CD4-positive, CD25-positive, alpha-beta regulatory T cell (primary cell): ENCODE measurements around the gene FAM53B. TPM values are rescaled to one million over a fixed set of nuclear protein-coding genes. Genes with fewer than 3 reads are reported as not detected.

Experiments
- ATAC-seq, 2 donors: fragments of 150-1000 bp; cut with Tn5 transposase; one replicate each; pipeline ENCODE4 v1.10.0; 2021; ENCODE audit warnings: low read depth in 2 of 2, moderate number of reproducible peaks in 2 of 2, moderate library complexity in 1 of 2
- DNase-seq, 3 donors: peaks; one replicate each; pipeline versions ENCODE4 v3.0.0 to v3.0.0-alpha.2; 2012 to 2022; ENCODE audit warnings: mixed read lengths in 1 of 3
- H3K27ac ChIP-seq: one replicate; pipeline ENCODE4 v1.7.0; 2013; ENCODE audit warnings: mild to moderate bottlenecking, low read length; ENCODE audit not compliant: insufficient read depth, poor library complexity, severe bottlenecking
- H3K27me3 ChIP-seq: one replicate; pipeline ENCODE4 v1.7.0; 2013; ENCODE audit warnings: low read length; ENCODE audit not compliant: control insufficient read depth, insufficient read depth
- H3K36me3 ChIP-seq: one replicate; pipeline ENCODE4 v1.7.0; 2013; ENCODE audit warnings: mild to moderate bottlenecking, low read length, moderate library complexity; ENCODE audit not compliant: control insufficient read depth, insufficient read depth
- H3K4me1 ChIP-seq: 2 replicates; pipeline ENCODE4 v1.7.0; 2013; ENCODE audit warnings: mild to moderate bottlenecking, low read length; ENCODE audit not compliant: insufficient read depth, control insufficient read depth, poor library complexity, severe bottlenecking
- H3K4me3 ChIP-seq: one replicate; pipeline ENCODE4 v1.7.0; 2013; ENCODE audit warnings: low read depth, mild to moderate bottlenecking, low read length, moderate library complexity
- H3K9me3 ChIP-seq, 2 experiments: 1 replicate in 1 of 2; 2 replicates in 1 of 2; pipeline ENCODE4 v1.7.0; 2013; ENCODE audit warnings: low read length in 2 of 2, mild to moderate bottlenecking in 1 of 2, moderate library complexity in 1 of 2; ENCODE audit not compliant: control insufficient read depth in 2 of 2
- H3K27ac Mint-ChIP-seq, 3 donors: one replicate each; pipeline ENCODE4 v1.8.0; 2020 to 2022; ENCODE audit warnings: mild to moderate bottlenecking in 3 of 3, mixed read lengths in 3 of 3, moderate library complexity in 2 of 3
- H3K27me3 Mint-ChIP-seq: one replicate; pipeline ENCODE4 v1.8.0; 2022; ENCODE audit warnings: mild to moderate bottlenecking, mixed read lengths
- H3K36me3 Mint-ChIP-seq: one replicate; pipeline ENCODE4 v1.8.0; 2020; ENCODE audit warnings: mixed read lengths
- H3K4me1 Mint-ChIP-seq, 4 donors: one replicate each; pipeline ENCODE4 v1.8.0; 2020 to 2022; ENCODE audit warnings: mixed read lengths in 4 of 4, mild to moderate bottlenecking in 1 of 4
- H3K4me3 Mint-ChIP-seq, 4 donors: one replicate each; pipeline ENCODE4 v1.8.0; 2020 to 2022; ENCODE audit warnings: mild to moderate bottlenecking in 4 of 4, mixed read lengths in 4 of 4, moderate library complexity in 3 of 4
- H3K9me3 Mint-ChIP-seq, 7 donors: one replicate each; pipeline ENCODE4 v1.8.0; 2020 to 2022; ENCODE audit warnings: mixed read lengths in 7 of 7, mild to moderate bottlenecking in 3 of 7, moderate library complexity in 2 of 7
- polyA plus RNA-seq, 4 donors: library from polyadenylated mRNA; unstranded; fragments of 300-500 nt; fragmentation: Illumina TruSeq; gene quantifications; one replicate each; pipeline ENCODE4 v1.2.3, GENCODE V29; 2021
- total RNA-seq: library from RNA; stranded (reverse); gene quantifications from one replicate; pipeline ENCODE4 v1.2.3, GENCODE V29; 2022

Gene FAM53B
- total and polyA plus RNA-seq, 5 donors from 2014 or later = 5.8 to 116 (median 15.0) TPM

- Mint-ChIP-seq H3K36me3 (peaks cover 34% of the 10 kb centered on the region), H3K9me3 (no peaks in the 10 kb centered on the region), H3K4me1 (peaks cover 39 to 98% (median 87%) of the 10 kb centered on the region in 4 donors), H3K4me3 (peak overlapping the region; percentile 84 to 98 (median 93)), H3K27me3 (no peaks in the 10 kb centered on the region), H3K27ac (peak overlapping the region; percentile 96 to 97 (median 96))
- H3K9me3 ChIP-seq = no peaks in the 10 kb centered on the region
- DNase-seq (no peak), ATAC-seq (no peak)
- peak overlapping the region; percentile 8 for H3K4me3 ChIP-seq
- peaks cover 7% of the 10 kb centered on the region for H3K36me3 ChIP-seq
- no peaks in the 10 kb centered on the region for H3K27me3 ChIP-seq
- peaks cover 100% of the 10 kb centered on the region for H3K4me1 ChIP-seq
- H3K27ac ChIP-seq = peak overlapping the region; percentile 61
These were observed 7.6 kb downstream of the FAM53B start for GRCh38 chr10:124736491-124737136.

- peak overlapping the region; percentile 91 to 97 (median 96) for H3K27ac Mint-ChIP-seq
- Histone ChIP-seq H3K4me1 (peaks cover 100% of the 10 kb centered on the region), H3K4me3 (peak overlapping the region; percentile 61), H3K27me3 (no peaks in the 10 kb centered on the region), H3K36me3 (peaks cover 8% of the 10 kb centered on the region), H3K9me3 (no peaks in the 10 kb centered on the region), H3K27ac (peak overlapping the region; percentile 97)
- no peaks in the 10 kb centered on the region for H3K27me3 Mint-ChIP-seq
- H3K4me3 Mint-ChIP-seq = peak overlapping the region; percentile 54 to 84 (median 82)
- H3K36me3 Mint-ChIP-seq = peaks cover 34% of the 10 kb centered on the region
- H3K9me3 Mint-ChIP-seq = no peaks in the 10 kb centered on the region
- ATAC-seq (no peak), DNase-seq (no peak)
- peaks cover 34 to 98% (median 86%) of the 10 kb centered on the region in 4 donors for H3K4me1 Mint-ChIP-seq
These were observed 8.5 kb downstream of the FAM53B start for GRCh38 chr10:124735491-124736286.

GRCh38 chr10:124734311-124735166 is 9.6 kb downstream of the FAM53B start:
- H3K36me3 Mint-ChIP-seq = peaks cover 43% of the 10 kb centered on the region
- peaks cover 30 to 98% (median 85%) of the 10 kb centered on the region in 4 donors for H3K4me1 Mint-ChIP-seq
- no peaks in the 10 kb centered on the region for H3K9me3 ChIP-seq
- peak overlapping the region; percentile 96 to 100 (median 97) for H3K27ac Mint-ChIP-seq
- H3K4me3 ChIP-seq = peak overlapping the region; percentile 81
- peak; percentile 53 to 63 for ATAC-seq
- H3K9me3 Mint-ChIP-seq = no peaks in the 10 kb centered on the region
- peaks cover 100% of the 10 kb centered on the region for H3K4me1 ChIP-seq
- peaks cover 13% of the 10 kb centered on the region for H3K36me3 ChIP-seq
- peak overlapping the region; percentile 97 for H3K27ac ChIP-seq
- DNase-seq = peak in 1 of 3 donors; percentile 77
- peak overlapping the region; percentile 54 to 84 (median 82) for H3K4me3 Mint-ChIP-seq
- no peaks in the 10 kb centered on the region for H3K27me3 ChIP-seq
- H3K27me3 Mint-ChIP-seq = no peaks in the 10 kb centered on the region

GRCh38 chr10:124733571-124734245 is 10.5 kb downstream of the FAM53B start:
- Histone ChIP-seq H3K27ac (peak overlapping the region; percentile 97), H3K27me3 (no peaks in the 10 kb centered on the region), H3K9me3 (no peaks in the 10 kb centered on the region), H3K4me1 (peaks cover 100% of the 10 kb centered on the region), H3K36me3 (peaks cover 13% of the 10 kb centered on the region), H3K4me3 (peak overlapping the region; percentile 81)
- Mint-ChIP-seq H3K4me1 (peaks cover 29 to 98% (median 85%) of the 10 kb centered on the region in 4 donors), H3K36me3 (peaks cover 40% of the 10 kb centered on the region), H3K9me3 (no peaks in the 10 kb centered on the region), H3K27me3 (no peaks in the 10 kb centered on the region), H3K27ac (peak overlapping the region; percentile 96 to 100 (median 97)), H3K4me3 (peak overlapping the region; percentile 54 to 94 (median 82))
- DNase-seq (no peak), ATAC-seq (no peak)

GRCh38 chr10:124732931-124733570 is 11.1 kb downstream of the FAM53B start:
- Histone ChIP-seq H3K27ac (peak overlapping the region; percentile 97), H3K27me3 (no peaks in the 10 kb centered on the region), H3K9me3 (no peaks in the 10 kb centered on the region), H3K36me3 (peaks cover 13% of the 10 kb centered on the region), H3K4me1 (peaks cover 100% of the 10 kb centered on the region), H3K4me3 (peak overlapping the region; percentile 81)
- H3K9me3 Mint-ChIP-seq = no peaks in the 10 kb centered on the region
- peaks cover 39% of the 10 kb centered on the region for H3K36me3 Mint-ChIP-seq
- no peaks in the 10 kb centered on the region for H3K27me3 Mint-ChIP-seq
- H3K4me3 Mint-ChIP-seq = peak overlapping the region; percentile 54 to 94 (median 82)
- H3K27ac Mint-ChIP-seq = peak overlapping the region; percentile 96 to 100 (median 97)
- ATAC-seq (peak; percentile 52 to 56), DNase-seq (peak; percentile 42 to 67 (median 52))
- peaks cover 34 to 98% (median 86%) of the 10 kb centered on the region in 4 donors for H3K4me1 Mint-ChIP-seq

- peak overlapping the region; percentile 97 for H3K27ac ChIP-seq
- H3K27ac Mint-ChIP-seq = peak overlapping the region; percentile 85 to 97 (median 96)
- peak overlapping the region; percentile 10 for H3K4me3 ChIP-seq
These were observed 12.6 kb downstream of the FAM53B start for GRCh38 chr10:124731551-124731950.

More at GRCh38 chr10:124731551-124731950, 12.6 kb downstream of the FAM53B start:
- no peaks in the 10 kb centered on the region for H3K9me3 Mint-ChIP-seq
- no peak for ATAC-seq
- DNase-seq = no peak
- no peaks in the 10 kb centered on the region for H3K27me3 ChIP-seq
- no peaks in the 10 kb centered on the region for H3K27me3 Mint-ChIP-seq
- peaks cover 35 to 98% (median 85%) of the 10 kb centered on the region in 4 donors for H3K4me1 Mint-ChIP-seq
- H3K9me3 ChIP-seq = no peaks in the 10 kb centered on the region
- peak overlapping the region in 2 of 4 donors; percentile 54 to 94 for H3K4me3 Mint-ChIP-seq
- peaks cover 11% of the 10 kb centered on the region for H3K36me3 ChIP-seq
- H3K36me3 Mint-ChIP-seq = peaks cover 35% of the 10 kb centered on the region
- H3K4me1 ChIP-seq = peaks cover 100% of the 10 kb centered on the region
